Sigmoid colon (tissue), 4 donors: ENCODE measurements around the gene VWA3B.

Experiments
- EP300 ChIP-seq, 4 donors: sonication (generic); formaldehyde crosslinking; IDR thresholded peaks; one replicate each; pipeline ENCODE4 v1.6.1; 2017; ENCODE audit warnings: antibody characterized with exemption in 4 of 4
- POLR2A ChIP-seq, 2 donors: fragments of 450-650 bp; IDR thresholded peaks; one replicate each; pipeline ENCODE4 v1.6.1; 2016; ENCODE audit warnings: antibody characterized with exemption in 2 of 2, mild to moderate bottlenecking in 2 of 2, moderate library complexity in 2 of 2
- POLR2AphosphoS5 ChIP-seq, 4 donors: sonication (generic); formaldehyde crosslinking; IDR thresholded peaks; one replicate each; pipeline ENCODE4 v1.6.1; 2017; ENCODE audit warnings: antibody characterized with exemption in 4 of 4
- TF ChIP-seq, protein P1 (sequence below), 4 experiments: fragments of 450-650 bp in 3 of 4; fragments of 200-600 bp in 1 of 4; IDR thresholded peaks; one replicate each; pipeline ENCODE4 v1.5.1; 2016 to 2019; ENCODE audit warnings: antibody characterized with exemption in 4 of 4, mild to moderate bottlenecking in 3 of 4, moderate library complexity in 2 of 4

DNA sequence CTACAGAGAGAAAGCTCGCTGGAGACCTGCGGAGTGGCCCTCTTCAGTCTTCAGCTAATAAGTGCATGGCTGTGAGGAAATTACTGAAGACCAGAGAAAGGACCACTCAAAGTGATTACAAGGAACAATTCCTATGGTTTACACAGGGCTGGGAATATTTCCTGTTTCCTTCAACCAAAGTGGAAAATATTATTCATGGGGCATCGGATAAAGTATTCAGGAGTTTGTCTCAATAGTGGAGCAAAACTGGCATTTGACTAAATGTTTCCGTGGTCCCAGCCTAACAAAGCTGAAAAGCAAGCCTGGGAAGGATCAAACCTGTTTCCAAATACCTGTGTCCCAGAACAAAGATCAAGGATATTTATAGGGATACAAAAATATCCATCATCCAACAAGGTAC, 227.3 kb downstream of the VWA3B start:
- TF ChIP-seq, protein P1, sequence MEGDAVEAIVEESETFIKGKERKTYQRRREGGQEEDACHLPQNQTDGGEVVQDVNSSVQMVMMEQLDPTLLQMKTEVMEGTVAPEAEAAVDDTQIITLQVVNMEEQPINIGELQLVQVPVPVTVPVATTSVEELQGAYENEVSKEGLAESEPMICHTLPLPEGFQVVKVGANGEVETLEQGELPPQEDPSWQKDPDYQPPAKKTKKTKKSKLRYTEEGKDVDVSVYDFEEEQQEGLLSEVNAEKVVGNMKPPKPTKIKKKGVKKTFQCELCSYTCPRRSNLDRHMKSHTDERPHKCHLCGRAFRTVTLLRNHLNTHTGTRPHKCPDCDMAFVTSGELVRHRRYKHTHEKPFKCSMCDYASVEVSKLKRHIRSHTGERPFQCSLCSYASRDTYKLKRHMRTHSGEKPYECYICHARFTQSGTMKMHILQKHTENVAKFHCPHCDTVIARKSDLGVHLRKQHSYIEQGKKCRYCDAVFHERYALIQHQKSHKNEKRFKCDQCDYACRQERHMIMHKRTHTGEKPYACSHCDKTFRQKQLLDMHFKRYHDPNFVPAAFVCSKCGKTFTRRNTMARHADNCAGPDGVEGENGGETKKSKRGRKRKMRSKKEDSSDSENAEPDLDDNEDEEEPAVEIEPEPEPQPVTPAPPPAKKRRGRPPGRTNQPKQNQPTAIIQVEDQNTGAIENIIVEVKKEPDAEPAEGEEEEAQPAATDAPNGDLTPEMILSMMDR (IDR thresholded peaks at IDR 0.05) = no peak
- TF ChIP-seq POLR2A (IDR thresholded peaks at IDR 0.05) (no peak), POLR2AphosphoS5 (IDR thresholded peaks at IDR 0.05) (no peak), EP300 (IDR thresholded peaks at IDR 0.05) (no peak)
